Measurements from ENCODE around the gene PKD2.
A peak's percentile ranks its signal among the peaks of the same experiment; 100 is the strongest.

Gene PKD2

GRCh38 chr4:88007304-88008121 is at the start of gene PKD2:
Gene PKD2 (plus strand): TSS chr4:88007635. CDS start chr4:88007734, 99 bp downstream.
- DNase-seq (ENCODE audit: low read depth in 3 of 3), result peak; percentile 40 to 83 (median 70)

DNA sequence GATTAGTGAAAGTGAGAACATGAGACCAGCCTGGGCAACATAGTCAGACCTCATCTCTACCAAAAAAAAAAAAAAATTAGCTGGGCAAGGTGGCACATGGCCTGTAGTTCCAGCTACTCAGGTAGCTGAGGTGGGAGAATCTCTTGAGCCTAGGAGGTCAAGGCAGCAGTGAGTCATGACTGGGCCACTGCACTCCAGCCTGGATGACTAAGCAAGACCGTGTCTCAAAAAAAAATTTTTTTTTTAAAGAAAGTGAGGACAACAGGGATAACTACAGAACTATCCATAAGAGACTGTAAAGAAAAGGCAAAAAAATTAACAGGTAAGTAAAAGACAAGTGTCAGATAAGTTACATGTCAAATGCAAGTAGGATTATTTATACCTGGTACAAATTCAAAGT is 45.4 kb upstream of the PKD2 start:
- DNase-seq (ENCODE audit: low read depth in 3 of 3), result no peak

- no peak for DNase-seq (ENCODE audit: low read depth in 3 of 3)
These were observed 44.9 kb upstream of the PKD2 start for GRCh38 chr4:87962398-87963146.

- no peak for DNase-seq (ENCODE audit: low read depth in 3 of 3)
These were observed 41.9 kb upstream of the PKD2 start for GRCh38 chr4:87965501-87965975.

- DNase-seq (ENCODE audit: low read depth in 3 of 3), result no peak
These were observed 41.3 kb upstream of the PKD2 start for GRCh38 chr4:87966095-87966496.

- no peak for DNase-seq (ENCODE audit: low read depth in 3 of 3)
These were observed 40.2 kb upstream of the PKD2 start for GRCh38 chr4:87967193-87967592.

GRCh38 chr4:87970121-87970520 is 37.3 kb upstream of the PKD2 start:
- no peak for DNase-seq (ENCODE audit: low read depth in 3 of 3)

- DNase-seq (ENCODE audit: low read depth in 3 of 3), result no peak
These were observed 35.6 kb upstream of the PKD2 start for GRCh38 chr4:87971866-87972265.

DNA sequence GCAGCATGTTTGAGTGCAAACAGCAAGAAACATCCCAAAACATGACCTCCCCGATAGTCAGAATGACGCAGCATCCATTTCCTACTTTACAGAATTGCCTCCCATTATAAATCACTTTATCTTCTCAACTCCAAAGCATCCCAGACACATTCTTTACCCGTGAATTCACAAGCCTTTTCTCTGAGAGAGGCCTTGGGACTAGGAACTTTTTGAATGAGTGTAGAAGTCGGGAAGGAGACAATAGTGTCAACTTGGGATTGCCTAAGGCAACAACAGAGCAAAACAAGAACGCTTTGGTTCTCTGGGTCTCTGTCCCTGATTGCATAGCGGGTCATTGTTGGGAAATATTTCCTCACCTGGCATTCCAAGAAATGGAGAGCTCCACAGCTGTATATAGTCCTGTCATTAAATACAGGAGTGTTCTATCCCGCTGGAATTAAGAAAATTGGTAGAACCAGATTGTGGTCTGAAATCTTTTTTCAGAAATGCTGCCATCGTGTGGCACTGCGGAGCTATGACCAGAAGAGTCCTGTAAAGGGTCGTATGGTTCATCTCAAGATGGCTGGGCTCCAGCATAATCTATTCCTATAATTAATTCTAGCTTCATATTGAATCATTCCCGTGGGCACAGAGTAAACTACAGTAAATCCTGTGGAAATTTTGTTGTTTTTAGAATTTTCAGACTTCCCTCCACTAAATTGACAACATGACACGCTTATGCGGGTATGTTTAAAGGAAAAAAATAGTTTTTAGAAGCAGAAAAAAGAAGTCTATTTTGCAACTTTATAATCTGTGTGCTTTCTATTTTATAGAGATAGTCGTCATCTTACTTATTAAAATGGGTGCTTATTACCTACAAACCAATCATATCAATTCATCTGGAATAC is 33.9 kb upstream of the PKD2 start:
- DNase-seq (ENCODE audit: low read depth in 3 of 3), result peak in 1 of 3 experiments; percentile 35

GRCh38 chr4:87974856-87975462 is 32.5 kb upstream of the PKD2 start:
- DNase-seq (ENCODE audit: low read depth in 3 of 3), result no peak

GRCh38 chr4:87975466-87975865 is 32.0 kb upstream of the PKD2 start, which contains the start of gene SPP1:
Gene SPP1 (plus strand): TSS chr4:87975714. CDS start chr4:87976896, 1,182 bp downstream.
- DNase-seq (ENCODE audit: low read depth in 3 of 3), result peak in 1 of 3 experiments; percentile 6

DNA sequence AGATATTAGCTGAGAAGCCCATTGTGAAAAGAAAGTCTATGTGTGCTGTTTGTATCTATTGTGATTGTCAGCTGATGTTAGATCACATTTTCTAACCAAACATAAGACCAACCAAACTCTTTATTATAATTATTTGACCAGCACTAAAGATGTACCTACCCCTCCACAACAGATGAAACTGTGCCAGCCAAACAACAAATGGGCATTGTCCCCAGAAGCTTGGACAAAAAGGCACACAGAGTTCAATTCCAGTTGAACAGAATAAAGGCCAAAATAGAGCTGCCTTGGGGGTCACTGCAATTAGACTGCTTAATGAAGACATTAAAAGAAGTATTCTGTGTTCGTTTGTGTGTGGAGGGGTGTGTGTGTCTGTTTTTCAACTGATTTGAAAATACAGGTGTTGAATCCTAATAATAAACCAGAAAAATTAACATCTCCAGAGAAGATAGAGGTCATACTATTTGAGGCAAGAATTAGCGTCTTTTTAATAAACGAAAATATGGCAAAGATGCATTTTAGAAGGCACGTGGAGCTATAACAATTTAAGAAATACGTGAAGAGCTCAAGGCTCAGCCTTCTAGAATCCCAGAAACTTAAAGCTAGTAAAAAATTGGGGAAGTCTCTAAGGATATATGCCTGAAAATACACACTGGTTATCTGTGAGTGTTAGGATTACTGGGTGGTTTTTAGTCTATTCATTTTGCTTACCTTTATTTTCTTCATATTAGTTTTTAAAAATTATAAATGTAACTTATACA is 29.7 kb upstream of the PKD2 start:
- no peak for DNase-seq (ENCODE audit: low read depth in 3 of 3)

DNA sequence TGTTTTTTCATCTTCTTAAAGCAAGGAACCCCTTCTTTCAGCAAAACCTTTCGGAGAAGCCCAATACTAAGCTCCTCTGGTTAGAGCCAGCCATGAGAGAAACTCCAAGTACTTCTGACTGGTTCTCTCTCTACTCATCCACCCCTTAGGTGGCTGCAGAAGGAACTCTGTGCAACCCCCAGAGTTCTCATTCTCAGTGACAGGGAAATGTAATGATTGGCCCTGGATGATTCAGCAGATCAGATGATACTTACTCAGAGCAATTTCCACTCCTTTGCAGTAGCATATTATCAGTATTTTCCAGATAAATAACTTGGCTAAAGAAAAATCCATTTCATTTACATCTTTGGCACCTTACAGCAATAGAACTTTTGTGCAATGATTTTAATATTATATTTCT is 28.8 kb upstream of the PKD2 start:
- no peak for DNase-seq (ENCODE audit: low read depth in 3 of 3)

DNA sequence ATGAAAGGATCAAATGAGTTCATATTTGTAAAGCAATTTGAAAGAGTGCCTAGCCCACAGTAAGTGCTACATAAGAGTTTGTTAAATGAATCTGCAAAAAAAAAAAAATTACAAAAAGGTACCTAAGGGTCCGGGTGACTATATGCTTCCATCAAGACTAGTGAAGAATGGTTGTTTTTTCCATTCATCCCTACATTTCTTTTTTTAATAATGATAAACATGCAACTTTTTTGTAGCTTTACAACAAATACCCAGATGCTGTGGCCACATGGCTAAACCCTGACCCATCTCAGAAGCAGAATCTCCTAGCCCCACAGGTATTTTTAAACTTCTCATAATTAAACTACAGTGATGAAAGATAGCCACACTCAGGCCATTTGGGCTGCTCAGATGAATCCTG is 27.6 kb upstream of the PKD2 start:
- no peak for DNase-seq (ENCODE audit: low read depth in 3 of 3)

DNA sequence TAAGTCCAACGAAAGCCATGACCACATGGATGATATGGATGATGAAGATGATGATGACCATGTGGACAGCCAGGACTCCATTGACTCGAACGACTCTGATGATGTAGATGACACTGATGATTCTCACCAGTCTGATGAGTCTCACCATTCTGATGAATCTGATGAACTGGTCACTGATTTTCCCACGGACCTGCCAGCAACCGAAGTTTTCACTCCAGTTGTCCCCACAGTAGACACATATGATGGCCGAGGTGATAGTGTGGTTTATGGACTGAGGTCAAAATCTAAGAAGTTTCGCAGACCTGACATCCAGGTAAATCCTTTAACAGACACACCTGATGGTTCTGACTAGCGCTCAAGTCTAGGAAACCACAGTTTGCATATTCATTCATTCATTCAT is 25.9 kb upstream of the PKD2 start:
- DNase-seq (ENCODE audit: low read depth in 3 of 3), result no peak

DNA sequence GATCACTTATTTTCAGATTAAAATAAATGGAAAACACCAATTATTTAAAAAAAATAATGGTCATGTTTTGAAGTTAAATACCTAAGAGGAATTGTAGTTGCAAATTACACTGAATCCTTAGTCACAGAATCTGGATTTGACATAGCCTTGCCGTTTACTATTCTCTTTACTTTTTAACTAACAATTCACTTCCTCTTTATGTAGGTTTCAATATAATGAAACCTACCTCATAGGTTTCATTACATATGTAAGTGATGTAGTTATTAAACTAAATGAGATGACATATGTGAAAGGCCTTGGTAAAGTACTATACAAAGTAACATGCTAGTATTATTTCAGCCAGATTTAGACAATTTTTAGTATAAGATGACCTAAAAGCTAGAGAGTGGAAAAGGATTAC is 25.4 kb upstream of the PKD2 start:
- no peak for DNase-seq (ENCODE audit: low read depth in 3 of 3)

- no peak for DNase-seq (ENCODE audit: low read depth in 3 of 3)
These were observed 24.9 kb upstream of the PKD2 start for GRCh38 chr4:87982446-87983010.

- DNase-seq (ENCODE audit: low read depth in 3 of 3), result no peak
These were observed 23.4 kb upstream of the PKD2 start for GRCh38 chr4:87983996-87984395.

GRCh38 chr4:87985097-87985886 is 22.1 kb upstream of the PKD2 start:
- peak in 1 of 3 experiments; percentile 43 for DNase-seq (ENCODE audit: low read depth in 3 of 3)

DNA sequence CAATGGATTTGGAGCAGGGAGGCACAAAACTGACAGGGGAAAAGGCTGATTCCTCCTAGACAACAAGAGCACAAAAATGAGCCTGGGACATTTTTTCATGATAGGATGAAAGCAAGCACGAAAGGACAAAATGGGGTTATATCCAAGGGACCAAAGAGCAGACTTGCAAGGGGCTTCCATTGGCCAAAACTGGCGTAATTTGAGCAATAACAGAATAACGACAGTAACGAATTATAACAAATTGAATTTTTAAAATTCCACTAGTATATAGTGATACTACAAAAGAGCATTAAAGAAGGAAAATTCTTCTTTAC is 21.6 kb upstream of the PKD2 start:
- no peak for DNase-seq (ENCODE audit: low read depth in 3 of 3)

Measured in stimulated activated CD4-positive, alpha-beta T cell treated with anti-CD3 and anti-CD28 coated beads, TNF-alpha, amount 100 ng/mL, for 24 hours (primary cell).